SKM-1 (cell line): ENCODE measurements around the gene ITGA2.

Source experiments
- DNase-seq: peaks from one replicate; lab custom pipeline; 2025; ENCODE audit not compliant: unreplicated experiment; lab: John Stamatoyannopoulos, UW

ITGA2 gene

DNA sequence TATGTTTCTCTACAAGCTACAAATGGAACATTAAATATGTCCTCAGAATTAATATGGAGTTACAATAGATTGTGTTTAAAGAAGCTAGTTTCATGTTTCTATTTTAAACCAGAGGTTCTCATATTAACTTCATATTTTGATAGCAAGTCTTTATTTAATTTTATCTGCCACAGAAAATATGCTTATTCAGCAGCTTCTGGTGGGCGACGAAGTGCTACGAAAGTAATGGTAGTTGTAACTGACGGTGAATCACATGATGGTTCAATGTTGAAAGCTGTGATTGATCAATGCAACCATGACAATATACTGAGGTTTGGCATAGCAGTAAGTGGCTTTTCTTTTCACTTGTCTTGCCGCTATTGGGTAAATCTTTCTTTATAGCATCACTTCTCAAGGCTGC is 66.2 kb downstream of the ITGA2 start:
- DNase-seq = no peak

DNA sequence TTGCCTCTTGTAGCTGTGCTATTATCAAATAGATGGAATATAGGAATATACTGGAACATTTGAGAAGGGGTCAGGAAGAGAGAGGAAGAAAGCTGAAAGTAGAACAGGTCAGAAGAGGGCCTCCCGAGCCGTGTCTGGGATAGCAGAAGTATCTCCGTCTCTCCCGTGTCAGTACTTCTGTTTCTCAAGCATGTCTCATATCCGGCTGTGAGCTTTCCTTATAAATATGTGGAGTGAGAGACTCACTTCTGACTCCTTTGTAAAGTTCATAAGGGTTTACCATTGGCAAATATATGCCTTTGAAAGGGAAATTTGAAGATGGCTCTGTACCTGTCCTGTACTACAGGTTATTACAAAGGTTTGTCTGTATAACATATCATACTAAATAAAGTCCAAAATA is 70.1 kb downstream of the ITGA2 start:
- DNase-seq = no peak

GRCh38 chr5:53063176-53063575 is 74.0 kb downstream of the ITGA2 start:
- DNase-seq = no peak

GRCh38 chr5:53063791-53064190 is 74.6 kb downstream of the ITGA2 start:
- DNase-seq = no peak

- no peak for DNase-seq
Observed at GRCh38 chr5:53066088-53066487, 76.9 kb downstream of the ITGA2 start.

GRCh38 chr5:53067641-53068040 is 78.5 kb downstream of the ITGA2 start:
- DNase-seq = no peak

GRCh38 chr5:53068291-53068836 is 79.2 kb downstream of the ITGA2 start:
- no peak for DNase-seq

GRCh38 chr5:53069626-53070025 is 80.5 kb downstream of the ITGA2 start:
- no peak for DNase-seq

GRCh38 chr5:53071298-53071697 is 82.1 kb downstream of the ITGA2 start:
- DNase-seq = no peak

DNA sequence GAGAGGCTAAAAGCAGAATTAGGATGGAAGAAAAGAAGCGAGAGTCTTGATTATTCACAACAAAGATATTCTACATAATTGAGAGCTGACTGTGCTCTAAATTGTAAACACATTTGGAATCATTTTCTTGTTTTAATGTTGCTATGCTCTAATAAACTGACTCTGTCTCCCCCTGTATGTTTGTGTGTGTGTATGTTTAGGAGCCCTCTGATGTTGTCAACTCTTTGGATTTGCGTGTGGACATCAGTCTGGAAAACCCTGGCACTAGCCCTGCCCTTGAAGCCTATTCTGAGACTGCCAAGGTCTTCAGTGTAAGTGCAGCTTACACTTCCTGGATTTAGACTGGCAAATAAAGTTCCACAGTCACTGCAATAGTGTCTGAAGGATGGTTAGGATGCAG is 82.6 kb downstream of the ITGA2 start:
- DNase-seq = no peak

DNA sequence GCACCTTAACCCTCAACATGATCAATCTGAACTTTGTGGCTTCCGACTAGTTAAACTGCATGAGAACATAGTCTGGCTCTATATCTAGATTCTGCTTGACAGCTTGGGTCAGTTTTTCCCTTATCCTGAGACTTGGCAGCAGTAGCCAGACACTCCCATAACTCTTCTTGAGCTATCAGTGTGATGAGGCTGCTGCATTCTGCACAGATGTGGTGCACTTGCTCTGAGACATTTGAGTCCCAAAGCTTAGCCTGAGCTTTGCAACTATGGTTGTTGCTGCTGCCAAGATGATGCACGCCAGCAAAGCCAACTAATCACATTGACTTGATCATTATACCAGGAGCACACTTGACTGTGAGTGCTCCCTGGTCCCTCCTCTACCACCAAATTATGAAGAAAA is 84.2 kb downstream of the ITGA2 start:
- no peak for DNase-seq

DNA sequence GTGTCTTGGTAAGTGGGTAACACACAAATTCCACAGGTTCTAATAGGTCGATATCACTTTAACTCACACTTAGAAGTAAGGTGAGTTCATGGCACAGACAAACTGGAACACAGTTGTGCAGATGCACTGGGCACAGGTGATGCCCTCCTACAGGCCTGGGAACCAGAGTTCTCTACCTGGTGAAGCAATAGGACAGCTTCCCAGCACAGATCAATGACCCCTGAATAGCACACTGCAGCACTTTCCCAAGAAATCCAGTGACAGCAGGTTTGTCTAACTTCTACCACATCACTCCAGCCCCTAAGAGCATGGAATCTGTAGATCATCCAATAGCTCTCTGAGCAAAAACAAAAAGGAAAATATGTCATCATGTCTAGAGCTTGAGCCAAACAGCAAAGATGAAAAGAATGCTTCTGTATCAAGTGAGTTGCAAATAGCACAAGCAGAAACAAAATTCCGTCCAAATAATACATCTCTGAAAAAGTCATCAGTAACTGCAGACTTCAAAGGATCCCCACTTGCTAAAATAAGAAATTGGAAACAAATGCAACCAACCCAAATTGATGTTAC is 86.9 kb downstream of the ITGA2 start:
- no peak for DNase-seq

GRCh38 chr5:53080271-53080670 is 91.1 kb downstream of the ITGA2 start:
- DNase-seq = no peak

DNA sequence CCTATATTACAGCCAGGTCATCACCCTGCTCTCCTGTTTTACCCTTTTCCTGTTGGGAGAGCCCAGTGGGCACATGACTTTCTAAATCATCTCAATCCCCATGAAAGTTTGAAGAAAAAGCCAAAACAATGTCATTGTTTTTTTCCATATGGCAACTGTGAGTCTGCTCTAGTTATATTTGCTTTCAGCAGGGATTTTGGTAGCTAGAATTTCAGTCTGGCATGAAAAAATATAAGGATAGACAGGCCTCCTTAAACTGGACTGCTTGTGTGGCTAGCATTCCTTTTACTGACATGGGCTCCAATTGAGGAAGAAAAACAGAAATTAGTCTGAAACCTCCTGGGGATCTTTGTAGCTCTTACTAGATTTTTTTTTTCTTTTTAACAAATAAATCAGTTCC is 94.8 kb downstream of the ITGA2 start:
- DNase-seq = no peak

- no peak for DNase-seq
Observed at GRCh38 chr5:53084546-53085255, 95.5 kb downstream of the ITGA2 start.

GRCh38 chr5:53087171-53087570 is 98.0 kb downstream of the ITGA2 start:
- DNase-seq = no peak

GRCh38 chr5:53087621-53088121 is 98.5 kb downstream of the ITGA2 start:
- DNase-seq = no peak

DNA sequence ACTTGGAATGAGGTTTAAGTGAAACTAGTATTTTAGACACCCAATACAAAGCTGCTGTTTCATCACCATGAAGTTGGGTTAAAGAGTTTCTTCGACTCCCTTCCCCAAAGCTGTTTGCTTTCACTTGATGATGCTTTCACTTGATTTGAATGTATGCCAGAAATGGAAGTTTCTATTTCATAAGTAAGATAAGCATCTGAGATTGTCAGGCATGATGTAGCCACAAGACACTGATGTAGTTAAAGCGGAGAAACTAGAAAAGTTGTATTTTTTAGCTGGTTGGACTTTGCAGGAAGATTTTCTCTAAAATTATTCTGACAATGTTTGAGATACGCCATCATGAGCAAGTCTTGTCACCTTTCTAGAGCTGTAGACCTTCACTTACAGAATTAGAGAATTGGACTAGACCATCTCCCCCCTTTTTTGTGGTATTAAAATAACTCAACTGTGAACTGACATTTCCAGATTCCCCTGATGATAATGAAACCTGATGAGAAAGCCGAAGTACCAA is 100.4 kb downstream of the ITGA2 start:
- no peak for DNase-seq

- DNase-seq = no peak
Observed at GRCh38 chr5:53090229-53090628, 101.1 kb downstream of the ITGA2 start.

- DNase-seq = no peak
Observed at GRCh38 chr5:53091289-53091688, 102.1 kb downstream of the ITGA2 start.

DNA sequence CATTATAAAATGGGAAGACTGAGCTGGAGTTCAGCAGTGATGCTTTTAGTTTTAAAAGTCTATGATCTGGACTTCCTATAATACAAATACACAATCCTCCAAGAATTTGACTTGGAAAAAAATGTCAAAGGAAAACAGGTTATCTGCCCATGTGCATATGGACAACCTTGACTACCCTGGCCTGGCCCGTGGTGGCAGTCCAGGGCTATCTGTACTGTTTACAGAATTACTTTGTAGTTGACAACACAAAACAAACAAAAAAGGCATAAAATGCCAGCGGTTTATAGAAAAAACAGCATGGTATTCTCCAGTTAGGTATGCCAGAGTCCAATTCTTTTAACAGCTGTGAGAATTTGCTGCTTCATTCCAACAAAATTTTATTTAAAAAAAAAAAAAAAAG is 103.1 kb downstream of the ITGA2 start:
- DNase-seq = no peak

GRCh38 chr5:53095217-53095616 is 106.1 kb downstream of the ITGA2 start:
- no peak for DNase-seq
